A549 (cell line): ENCODE results near the gene SNAPIN. TPM values are rescaled to one million over a fixed set of nuclear protein-coding genes. Genes with fewer than 3 reads are reported as not detected.

Experiments
- ATAC-seq, 2 experiments: fragments of 200-7000 bp in 1 of 2; fragments of >200 bp in 1 of 2; cut with Nextera tagmentation in 1 of 2; cut with Tn5 transposase in 1 of 2; 3 replicates each; pipeline versions ENCODE4 v1.8.0 to v1.9.1; 2018 to 2020; ENCODE audit warnings: mild to moderate bottlenecking in 1 of 2, moderate library complexity in 1 of 2
- CTCF ChIA-PET: fragments of 300-600 bp; sonication (Branson Sonifier 250); formaldehyde crosslinking; extraction: SDS; loops from one replicate; lab custom pipeline; 2021; ENCODE audit warnings: antibody characterized with exemption, inconsistent platforms; lab: Yijun Ruan, JAX
- POLR2A ChIA-PET: fragments of 350-600 bp; formaldehyde crosslinking; extraction: SDS; loops from one replicate; lab custom pipeline; 2021; ENCODE audit warnings: antibody characterized with exemption, inconsistent platforms; lab: Yijun Ruan, JAX
- DNase-seq, 2 experiments: peaks; one replicate each; pipeline versions ENCODE4 v3.0.0 to v3.0.0-alpha.2; 2011 to 2016; ENCODE audit warnings: low read depth in 1 of 2, low spot score in 1 of 2
- FAIRE-seq: peaks from 2 replicates; lab custom pipeline; 2011; peaks lifted over from hg19 to GRCh38; lab: Jason Lieb, UNC
- H3K27ac ChIP-seq, 2 experiments: fragments of >200 bp; sonication (Bioruptor Twin); formaldehyde crosslinking; 3 replicates each; pipeline ENCODE4 v1.5.1; 2016 to 2017
- H3K4me1 ChIP-seq: fragments of >200 bp; sonication (Bioruptor Twin); formaldehyde crosslinking; 3 replicates; pipeline ENCODE4 v1.6.1; 2016
- H3K4me2 ChIP-seq: fragments of >200 bp; sonication (Bioruptor Twin); formaldehyde crosslinking; 3 replicates; pipeline ENCODE4 v1.6.1; 2016
- H3K4me3 ChIP-seq: fragments of >200 bp; sonication (Bioruptor Twin); formaldehyde crosslinking; 3 replicates; pipeline ENCODE4 v1.5.1; 2016
- H3K9me3 ChIP-seq: fragments of >200 bp; sonication (Bioruptor Twin); formaldehyde crosslinking; 3 replicates; pipeline ENCODE4 v1.6.1; 2016
- CHD4 ChIP-seq: fragments of 200-600 bp; sonication (generic); IDR thresholded peaks from 2 replicates; pipeline ENCODE4 v1.6.1; 2016; ENCODE audit warnings: antibody characterized with exemption, mild to moderate bottlenecking, borderline replicate concordance
- CTCF ChIP-seq: fragments of >200 bp; sonication (Bioruptor Twin); formaldehyde crosslinking; IDR thresholded peaks from 3 replicates; pipeline ENCODE4 v1.5.1; 2016
- EHF ChIP-seq: fragments of 250-450 bp; sonication (Bioruptor Pico); IDR thresholded peaks from 2 replicates; pipeline ENCODE4 v1.5.0; 2020; ENCODE audit warnings: mild to moderate bottlenecking
- EP300 ChIP-seq, 2 experiments: fragments of >200 bp; sonication (Bioruptor Twin); formaldehyde crosslinking; IDR thresholded peaks; 2 replicates in 1 of 2; 3 replicates in 1 of 2; pipeline ENCODE4 v1.6.1; 2016 to 2017
- FOSB ChIP-seq: fragments of 250-450 bp; sonication (Bioruptor Pico); IDR thresholded peaks from 2 replicates; pipeline ENCODE4 v1.5.0; 2020; ENCODE audit warnings: mild to moderate bottlenecking, moderate library complexity
- GATA3 ChIP-seq: IDR thresholded peaks from 2 replicates; pipeline ENCODE4 v1.6.1; 2012; ENCODE audit warnings: borderline replicate concordance
- HEYL ChIP-seq: fragments of 250-450 bp; sonication (Bioruptor Pico); IDR thresholded peaks from 2 replicates; pipeline ENCODE4 v1.8.0; 2021; ENCODE audit warnings: mild to moderate bottlenecking, moderate library complexity
- HOXA7 ChIP-seq: fragments of 250-450 bp; sonication (Bioruptor Pico); IDR thresholded peaks from 2 replicates; pipeline ENCODE4 v1.5.0; 2020; ENCODE audit warnings: mild to moderate bottlenecking, moderate library complexity
- HOXB13 ChIP-seq: fragments of 250-450 bp; sonication (Bioruptor Pico); IDR thresholded peaks from 2 replicates; pipeline ENCODE4 v1.5.0; 2020; ENCODE audit warnings: low read depth, mild to moderate bottlenecking, moderate library complexity
- JUN ChIP-seq, 2 experiments: fragments of >200 bp; sonication (Bioruptor Twin); formaldehyde crosslinking; IDR thresholded peaks; 2 replicates in 1 of 2; 3 replicates in 1 of 2; pipeline ENCODE4 v1.6.1; 2016 to 2017
- KDM1A ChIP-seq: fragments of 200-600 bp; sonication (generic); IDR thresholded peaks from 2 replicates; pipeline ENCODE4 v1.6.1; 2016; ENCODE audit warnings: low read depth, mild to moderate bottlenecking
- MAZ ChIP-seq: fragments of 150-350 bp; IDR thresholded peaks from 2 replicates; pipeline ENCODE4 v1.6.1; 2014; ENCODE audit warnings: antibody characterized with exemption, low read depth, low read length, borderline replicate concordance
- MYC ChIP-seq: IDR thresholded peaks from 2 replicates; pipeline ENCODE4 v1.6.1; 2012; ENCODE audit warnings: mild to moderate bottlenecking, inconsistent platforms, low read length, improper control_type of control experiment, borderline replicate concordance
- NFE2L2 ChIP-seq: fragments of 150-350 bp; conservative IDR thresholded peaks from 2 replicates; pipeline ENCODE4 v1.6.1; 2014; ENCODE audit warnings: low read length
- PBX3 ChIP-seq: IDR thresholded peaks from 2 replicates; pipeline ENCODE4 v1.6.1; 2012
- POLR2AphosphoS2 ChIP-seq: conservative IDR thresholded peaks from 2 replicates; pipeline ENCODE4 v1.6.1; 2012; ENCODE audit warnings: low read length, improper control_type of control experiment, inconsistent platforms
- RARB ChIP-seq: fragments of 250-450 bp; sonication (Bioruptor Pico); IDR thresholded peaks from 2 replicates; pipeline ENCODE4 v1.8.0; 2021; ENCODE audit warnings: mild to moderate bottlenecking, moderate library complexity
- RNF2 ChIP-seq: fragments of 200-600 bp; sonication (generic); IDR thresholded peaks from 2 replicates; pipeline ENCODE4 v1.6.1; 2016; ENCODE audit warnings: low read depth, mild to moderate bottlenecking, antibody characterized with exemption, moderate library complexity, borderline replicate concordance
- SMC3 ChIP-seq: fragments of >200 bp; sonication (Bioruptor Twin); formaldehyde crosslinking; IDR thresholded peaks from 3 replicates; pipeline ENCODE4 v1.6.1; 2018; ENCODE audit warnings: inconsistent platforms
- TFCP2L1 ChIP-seq: fragments of 250-450 bp; sonication (Bioruptor Pico); IDR thresholded peaks from 2 replicates; pipeline ENCODE4 v1.5.0; 2021; ENCODE audit warnings: mild to moderate bottlenecking
- TP53 ChIP-seq: fragments of 250-450 bp; sonication (Bioruptor Pico); IDR thresholded peaks from 2 replicates; pipeline ENCODE4 v1.5.0; 2021; ENCODE audit warnings: mild to moderate bottlenecking, moderate library complexity
- ZC3H11A ChIP-seq: fragments of 450-650 bp; IDR thresholded peaks from 2 replicates; pipeline ENCODE4 v1.6.1; 2014; ENCODE audit warnings: antibody characterized with exemption, mild to moderate bottlenecking
- ZFP36 ChIP-seq: fragments of 450-650 bp; IDR thresholded peaks from 2 replicates; pipeline ENCODE4 v1.6.1; 2014; ENCODE audit warnings: borderline replicate concordance; ENCODE audit not compliant: partially characterized antibody
- ZNF302 ChIP-seq: fragments of 250-450 bp; sonication (Bioruptor Pico); IDR thresholded peaks from 2 replicates; pipeline ENCODE4 v1.9.0; 2021; ENCODE audit warnings: inconsistent platforms, mild to moderate bottlenecking, moderate library complexity
- WGBS: methylation state at CpG from one replicate; pipeline ENCODE4 v1.1.6; 2017; ENCODE audit errors: missing lambda C conversion rate; 5-methylcytosine and 5-hydroxymethylcytosine counted together
- polyA plus RNA-seq, 4 experiments: library from polyadenylated mRNA; depleted of rRNA in 3 of 4; stranded (reverse); fragments of >200 nt; fragmentation: RNase III in 1 of 4; extraction: RNeasy Plus Mini Kit Qiagen cat#74134 plus additional on column Dnase treatment in 1 of 4; gene quantifications; 2 replicates in 3 of 4; 3 replicates in 1 of 4; pipeline ENCODE4 v1.2.3, GENCODE V29; 2011 to 2017
- TF ChIP-seq, protein P1 (sequence below): fragments of >200 bp; sonication (Bioruptor Twin); formaldehyde crosslinking; IDR thresholded peaks from 2 replicates; pipeline ENCODE4 v1.6.1; 2016
- TF ChIP-seq, protein P2 (sequence below): fragments of 200-600 bp; sonication (generic); IDR thresholded peaks from 2 replicates; pipeline ENCODE4 v1.6.1; 2016; ENCODE audit warnings: antibody characterized with exemption, mild to moderate bottlenecking, moderate library complexity

Gene SNAPIN
- polyA plus RNA-seq, 2 of the 4 experiments (the other 2 are of a cell fraction), result 52.6 to 71.4 TPM

DNA sequence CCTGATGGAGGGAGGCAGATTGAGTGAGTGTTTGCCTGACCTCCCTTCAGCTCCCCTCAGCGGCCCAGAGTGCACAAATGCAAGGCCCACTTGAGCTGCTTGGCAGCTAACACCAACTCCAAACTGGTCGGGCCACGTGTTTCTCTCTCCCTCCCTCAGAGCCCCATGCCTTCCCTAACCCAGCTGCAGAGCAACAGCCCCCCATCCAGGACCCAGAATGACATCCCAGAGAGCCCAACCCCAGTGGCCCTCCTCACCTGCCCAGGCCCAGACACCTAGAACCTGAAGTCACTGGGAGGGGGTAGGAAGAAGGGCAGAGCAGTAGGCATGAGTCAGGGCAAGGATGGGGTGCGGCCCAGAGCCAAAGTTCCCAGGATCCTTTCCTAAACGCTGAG, 41.6 kb upstream of the SNAPIN start:
- 91% methylated on average over 5 of the region's 5 CpGs for WGBS
- Histone ChIP-seq H3K9me3 (no peaks in the 10 kb centered on the region), H3K4me1 (peaks cover 27% of the 10 kb centered on the region), H3K27ac (peak overlapping the region in 1 of 2 experiments; percentile 56; a peak in 1 of 6 replicates), H3K4me2 (no peak overlapping the region), H3K4me3 (no peak overlapping the region)
- DNase-seq (no peak), FAIRE-seq (no peak), ATAC-seq (no peak)
- ChIA-PET CTCF (interaction anchor here (1.1 to 18.3 kb wide), 4 partner anchors 11 to 106 kb away, joined by 3 to 253 read pairs (median 66); partner anchors contain the start of genes S100A1 and S100A13), POLR2A (interaction anchor here (2.8 kb wide), 1 partner anchor 10 kb away, joined by 13 read pairs; the partner anchor contains the start of genes S100A1 and S100A13)
- TF ChIP-seq JUN (IDR thresholded peaks at IDR 0.05) (no peak), POLR2AphosphoS2 (no peak), EHF (CRISPR knock-in tag) (no peak), RNF2 (no peak), SMC3 (no peak), ZC3H11A (no peak), ZFP36 (no peak), RARB (CRISPR knock-in tag) (no peak), TFCP2L1 (CRISPR knock-in tag) (no peak), CHD4 (no peak), KDM1A (no peak), HOXA7 (CRISPR knock-in tag) (no peak), CTCF (no peak), TP53 (CRISPR knock-in tag) (no peak), MYC (no peak), NFE2L2 (no peak)
- TF ChIP-seq, protein P1, sequence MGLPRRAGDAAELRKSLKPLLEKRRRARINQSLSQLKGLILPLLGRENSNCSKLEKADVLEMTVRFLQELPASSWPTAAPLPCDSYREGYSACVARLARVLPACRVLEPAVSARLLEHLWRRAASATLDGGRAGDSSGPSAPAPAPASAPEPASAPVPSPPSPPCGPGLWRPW, result no peak
- TF ChIP-seq, protein P2, sequence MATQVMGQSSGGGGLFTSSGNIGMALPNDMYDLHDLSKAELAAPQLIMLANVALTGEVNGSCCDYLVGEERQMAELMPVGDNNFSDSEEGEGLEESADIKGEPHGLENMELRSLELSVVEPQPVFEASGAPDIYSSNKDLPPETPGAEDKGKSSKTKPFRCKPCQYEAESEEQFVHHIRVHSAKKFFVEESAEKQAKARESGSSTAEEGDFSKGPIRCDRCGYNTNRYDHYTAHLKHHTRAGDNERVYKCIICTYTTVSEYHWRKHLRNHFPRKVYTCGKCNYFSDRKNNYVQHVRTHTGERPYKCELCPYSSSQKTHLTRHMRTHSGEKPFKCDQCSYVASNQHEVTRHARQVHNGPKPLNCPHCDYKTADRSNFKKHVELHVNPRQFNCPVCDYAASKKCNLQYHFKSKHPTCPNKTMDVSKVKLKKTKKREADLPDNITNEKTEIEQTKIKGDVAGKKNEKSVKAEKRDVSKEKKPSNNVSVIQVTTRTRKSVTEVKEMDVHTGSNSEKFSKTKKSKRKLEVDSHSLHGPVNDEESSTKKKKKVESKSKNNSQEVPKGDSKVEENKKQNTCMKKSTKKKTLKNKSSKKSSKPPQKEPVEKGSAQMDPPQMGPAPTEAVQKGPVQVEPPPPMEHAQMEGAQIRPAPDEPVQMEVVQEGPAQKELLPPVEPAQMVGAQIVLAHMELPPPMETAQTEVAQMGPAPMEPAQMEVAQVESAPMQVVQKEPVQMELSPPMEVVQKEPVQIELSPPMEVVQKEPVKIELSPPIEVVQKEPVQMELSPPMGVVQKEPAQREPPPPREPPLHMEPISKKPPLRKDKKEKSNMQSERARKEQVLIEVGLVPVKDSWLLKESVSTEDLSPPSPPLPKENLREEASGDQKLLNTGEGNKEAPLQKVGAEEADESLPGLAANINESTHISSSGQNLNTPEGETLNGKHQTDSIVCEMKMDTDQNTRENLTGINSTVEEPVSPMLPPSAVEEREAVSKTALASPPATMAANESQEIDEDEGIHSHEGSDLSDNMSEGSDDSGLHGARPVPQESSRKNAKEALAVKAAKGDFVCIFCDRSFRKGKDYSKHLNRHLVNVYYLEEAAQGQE, result no peak
- TF ChIP-seq, all 56 proteins: peak for 0

DNA sequence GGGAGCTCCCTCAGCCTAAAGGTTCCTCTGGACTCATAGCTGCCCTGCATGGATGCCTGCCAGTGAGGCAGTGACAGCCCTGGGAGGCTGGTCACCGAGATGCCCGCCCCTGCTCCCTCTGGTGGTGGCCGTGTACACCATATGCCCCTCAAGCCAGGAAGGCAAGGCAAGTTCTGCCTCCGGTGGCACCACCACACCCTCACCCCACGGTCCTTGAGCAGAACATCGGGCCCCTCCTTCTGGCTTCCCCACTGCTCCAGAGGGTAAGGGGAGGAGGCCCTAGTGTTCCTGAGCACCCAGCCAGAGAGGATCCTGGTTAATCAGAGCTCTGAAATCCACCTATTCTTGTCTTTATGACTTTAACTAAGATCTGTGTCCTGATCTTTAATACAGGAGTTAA, 40.8 kb upstream of the SNAPIN start:
- CTCF ChIA-PET, result interaction anchor here (1.1 to 18.3 kb wide), 4 partner anchors 10 to 82 kb away, joined by 3 to 253 read pairs (median 61); partner anchors contain the start of genes S100A1, S100A13 and S100A6
- FAIRE-seq, result no peak
- TF ChIP-seq GATA3 (no peak), PBX3 (no peak), HEYL (CRISPR knock-in tag) (no peak), NFE2L2 (no peak), HOXB13 (CRISPR knock-in tag) (no peak), MAZ (no peak), FOSB (CRISPR knock-in tag) (no peak), EP300 (IDR thresholded peaks at IDR 0.05) (no peak), ZNF302 (CRISPR knock-in tag) (no peak)
- POLR2A ChIA-PET, result interaction anchor here (2.8 kb wide), 1 partner anchor 10 kb away, joined by 13 read pairs; the partner anchor contains the start of genes S100A1 and S100A13
- 77% methylated on average over 6 of the region's 6 CpGs for WGBS
- Histone ChIP-seq H3K4me1 (peaks cover 27% of the 10 kb centered on the region), H3K4me2 (no peak overlapping the region), H3K9me3 (no peaks in the 10 kb centered on the region), H3K27ac (no peak overlapping the region), H3K4me3 (no peak overlapping the region)
- no peak for DNase-seq
- ATAC-seq, result no peak
